ENCODE measurements around the gene STPG3. TPM values are rescaled to one million over a fixed set of nuclear protein-coding genes. Genes with fewer than 3 reads are reported as not detected.
"Not testable (repeated sequence)": the region's sequence is repeated elsewhere in the genome, so short reads cannot be mapped to it uniquely, and the experiment has no call there.

STPG3 gene
- total RNA-seq, 5 donors from 2014 or later (not counting 1 experiment from before 2014, with no cell fraction given), result 0.54 TPM; not detected in 4

DNA sequence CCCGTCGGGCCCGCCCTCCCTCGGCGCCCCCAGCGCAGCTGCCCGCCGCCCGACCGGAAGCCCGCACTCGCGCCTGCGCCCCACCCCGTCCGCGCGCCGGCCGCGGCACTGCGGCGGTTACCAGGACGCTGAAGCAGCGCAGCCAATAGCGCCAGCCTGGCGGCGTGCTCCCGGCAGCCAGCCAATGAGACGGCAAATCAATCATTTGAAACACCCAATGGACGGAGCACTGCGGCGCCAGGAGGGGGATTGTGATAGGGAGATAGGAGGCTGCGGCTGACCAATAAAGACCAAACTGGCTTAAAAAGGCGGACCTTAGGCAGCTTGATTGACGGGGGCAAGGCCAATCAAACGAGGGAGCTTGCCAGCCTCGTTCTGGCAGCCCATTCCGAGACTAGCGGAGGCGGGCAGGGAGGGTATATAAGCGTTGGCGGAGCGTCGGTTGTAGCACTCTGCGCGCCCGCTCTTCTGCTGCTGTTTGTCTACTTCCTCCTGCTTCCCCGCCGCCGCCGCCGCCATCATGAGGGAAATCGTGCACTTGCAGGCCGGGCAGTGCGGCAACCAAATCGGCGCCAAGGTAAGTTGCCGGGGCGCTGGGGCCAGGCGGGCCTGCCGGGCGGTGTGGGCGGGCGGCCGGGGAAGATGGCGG is 10.1 kb upstream of the STPG3 start, which contains the start of gene TUBB4B:
Gene TUBB4B (plus strand): TSS at position 447 of the 649 bp plus-strand sequence. CDS start 74 bp downstream, at position 521.
- Histone ChIP-seq H3K27ac (ENCODE audit: low read length) (peak within 1 kb of the TSS; percentile 70), H3K4me3 (ENCODE audit: control insufficient read depth in 1 of 2, extremely low read depth in 1 of 2, low read length in 1 of 2) (peak within 1 kb of the TSS; percentile 59 to 68), H3K27me3 (replicated peaks in 1 of 2; ENCODE audit: control insufficient read depth in 2 of 2, extremely low read depth in 1 of 2, insufficient read depth in 2 of 2, low read length in 1 of 2) (no peaks in the 10 kb centered on the region), H3K36me3 (ENCODE audit: control insufficient read depth in 2 of 2, extremely low read depth in 1 of 2, insufficient read depth in 1 of 2, low read length in 1 of 2) (peaks cover 3 to 19% of the 10 kb centered on the region in 2 donors), H3K4me1 (ENCODE audit: control insufficient read depth in 1 of 2, extremely low read depth in 1 of 2, insufficient read depth in 2 of 2, low read length in 2 of 2) (peaks cover 4 to 68% of the 10 kb centered on the region in 2 experiments), H3K9me3 (no peaks in the 10 kb centered on the region)
- under 1% methylated on average over 61 of the region's 67 CpGs for WGBS (ENCODE audit: insufficient coverage)
- peak within 1 kb of the TSS; percentile 84 to 90 (median 85) for H3K4me3 Mint-ChIP-seq
- H3K36me3 Mint-ChIP-seq, result peaks cover 14% of the 10 kb centered on the region
- peak; percentile 88 to 100 (median 98) for DNase-seq
- POLR2A ChIA-PET, result interaction anchor here (0.6 to 1.6 kb wide), 15 partner anchors 14 to 514 kb away, joined by 3 to 16 read pairs (median 4); partner anchors contain the start of genes CYSRT1 (in 1 of the 2), MAN1B1 (in 1 of the 2), NELFB (in 1 of the 2) and RNF208 (in 1 of the 2)
- H3K27me3 Mint-ChIP-seq, result no peaks in the 10 kb centered on the region
- no peaks in the 10 kb centered on the region for H3K9me3 Mint-ChIP-seq
- CTCF ChIA-PET, result interaction anchor here in 1 of 2 donors (0.5 to 1.6 kb wide), 11 partner anchors 15 to 399 kb away, joined by 3 to 8 read pairs (median 3); partner anchors contain the start of genes AJM1, MAN1B1 and TPRN
- peak; percentile 71 to 79 (median 76) for ATAC-seq (replicated peaks in 1 of 4)
- H3K4me1 Mint-ChIP-seq, result peaks cover 29 to 40% (median 33%) of the 10 kb centered on the region in 3 donors
- H3K27ac Mint-ChIP-seq, result peak within 1 kb of the TSS; percentile 90 to 95

DNA sequence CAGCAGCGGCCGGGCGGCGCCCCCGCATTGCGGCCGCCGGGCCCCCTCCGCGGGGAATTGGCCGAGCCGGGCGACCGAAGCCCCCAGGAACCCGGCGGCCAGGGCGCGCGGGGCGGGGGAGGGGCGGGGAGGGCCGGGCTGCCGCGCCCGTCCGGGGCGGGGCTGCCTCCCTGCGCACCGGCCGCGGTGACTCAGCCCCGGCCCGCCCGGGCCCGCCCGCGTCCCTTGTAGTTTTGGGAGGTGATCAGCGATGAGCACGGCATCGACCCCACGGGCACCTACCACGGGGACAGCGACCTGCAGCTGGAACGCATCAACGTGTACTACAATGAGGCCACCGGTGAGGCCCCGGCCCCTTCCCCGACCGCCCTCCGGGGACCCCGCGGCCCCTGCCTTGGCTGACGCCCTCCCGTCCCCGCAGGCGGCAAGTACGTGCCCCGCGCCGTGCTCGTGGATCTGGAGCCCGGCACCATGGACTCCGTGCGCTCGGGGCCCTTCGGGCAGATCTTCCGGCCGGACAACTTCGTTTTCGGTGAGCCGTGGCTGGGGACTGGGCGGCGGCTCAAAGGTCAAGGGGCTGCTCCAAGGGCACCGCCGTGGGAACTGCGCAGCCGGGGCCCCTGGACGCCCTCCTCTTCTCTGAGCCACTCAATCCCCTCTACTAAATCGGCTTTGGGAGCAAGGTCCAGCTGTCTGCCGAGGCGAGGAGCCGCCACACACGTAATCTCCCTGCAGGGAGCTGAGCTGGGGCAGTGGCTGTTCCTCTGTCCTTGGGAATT is 9.4 kb upstream of the STPG3 start:
- peak overlapping the region; percentile 55 to 58 for H3K4me3 ChIP-seq (ENCODE audit: control insufficient read depth in 1 of 2, extremely low read depth in 1 of 2, low read length in 1 of 2)
- WGBS (ENCODE audit: insufficient coverage), result 2% methylated on average over 44 of the region's 83 CpGs
- Mint-ChIP-seq H3K4me1 (peaks cover 29 to 38% (median 33%) of the 10 kb centered on the region in 3 donors), H3K36me3 (peaks cover 14% of the 10 kb centered on the region), H3K4me3 (peak overlapping the region; percentile 76 to 84 (median 82)), H3K9me3 (no peaks in the 10 kb centered on the region), H3K27me3 (no peaks in the 10 kb centered on the region), H3K27ac (peak overlapping the region in 1 of 2 donors; percentile 82)
- DNase-seq, result peak in 24 of 35 experiments; percentile 15 to 76 (median 41)
- H3K36me3 ChIP-seq (ENCODE audit: control insufficient read depth in 2 of 2, extremely low read depth in 1 of 2, insufficient read depth in 1 of 2, low read length in 1 of 2), result peaks cover 3 to 19% of the 10 kb centered on the region in 2 donors
- H3K27me3 ChIP-seq (replicated peaks in 1 of 2; ENCODE audit: control insufficient read depth in 2 of 2, extremely low read depth in 1 of 2, insufficient read depth in 2 of 2, low read length in 1 of 2), result no peaks in the 10 kb centered on the region
- peaks cover 3 to 61% of the 10 kb centered on the region in 2 experiments for H3K4me1 ChIP-seq (ENCODE audit: control insufficient read depth in 1 of 2, extremely low read depth in 1 of 2, insufficient read depth in 2 of 2, low read length in 2 of 2)
- ChIA-PET POLR2A (interaction anchor here (1.0 to 1.6 kb wide), 10 partner anchors 13 to 155 kb away, joined by 3 to 16 read pairs (median 4); partner anchors contain the start of genes CYSRT1 (in 1 of the 2), MAN1B1 (in 1 of the 2), NELFB (in 1 of the 2) and RNF208 (in 1 of the 2)), CTCF (interaction anchor here in 1 of 2 donors (0.5 to 1.6 kb wide), 9 partner anchors 15 to 212 kb away, joined by 3 to 4 read pairs (median 3); partner anchors contain the start of genes MAN1B1 and TPRN)
- H3K27ac ChIP-seq (ENCODE audit: low read length), result peak overlapping the region; percentile 41
- ATAC-seq (replicated peaks in 1 of 4), result peak; percentile 23 to 50 (median 46)
- H3K9me3 ChIP-seq, result no peaks in the 10 kb centered on the region

- Mint-ChIP-seq H3K9me3 (no peaks in the 10 kb centered on the region), H3K4me3 (peak overlapping the region; percentile 76 to 84 (median 82)), H3K27me3 (no peaks in the 10 kb centered on the region), H3K36me3 (peaks cover 14% of the 10 kb centered on the region), H3K4me1 (peaks cover 29 to 36% (median 31%) of the 10 kb centered on the region in 3 donors), H3K27ac (peak overlapping the region; percentile 80 to 82)
- Histone ChIP-seq H3K4me1 (ENCODE audit: control insufficient read depth in 1 of 2, extremely low read depth in 1 of 2, insufficient read depth in 2 of 2, low read length in 2 of 2) (peaks cover 2 to 52% of the 10 kb centered on the region in 2 experiments), H3K9me3 (no peaks in the 10 kb centered on the region), H3K4me3 (ENCODE audit: control insufficient read depth in 1 of 2, extremely low read depth in 1 of 2, low read length in 1 of 2) (peak overlapping the region; percentile 55 to 58), H3K36me3 (ENCODE audit: control insufficient read depth in 2 of 2, extremely low read depth in 1 of 2, insufficient read depth in 1 of 2, low read length in 1 of 2) (peaks cover 3 to 19% of the 10 kb centered on the region in 2 donors), H3K27me3 (replicated peaks in 1 of 2; ENCODE audit: control insufficient read depth in 2 of 2, extremely low read depth in 1 of 2, insufficient read depth in 2 of 2, low read length in 1 of 2) (no peaks in the 10 kb centered on the region), H3K27ac (ENCODE audit: low read length) (peak overlapping the region; percentile 40)
- WGBS (ENCODE audit: insufficient coverage), result 83% methylated on average over 28 of the region's 36 CpGs
- DNase-seq (no peak), ATAC-seq (replicated peaks in 1 of 4) (no peak)
- CTCF ChIA-PET, result no interaction called here
- POLR2A ChIA-PET, result no interaction called here
These were observed 8.6 kb upstream of the STPG3 start for GRCh38 chr9:137242269-137243203.

GRCh38 chr9:137243266-137243625 is 7.8 kb upstream of the STPG3 start:
- H3K9me3 Mint-ChIP-seq; H3K27ac Mint-ChIP-seq; H3K27me3 ChIP-seq (replicated peaks in 1 of 2; ENCODE audit: control insufficient read depth in 2 of 2, extremely low read depth in 1 of 2, insufficient read depth in 2 of 2, low read length in 1 of 2); H3K27ac ChIP-seq (ENCODE audit: low read length); H3K4me3 ChIP-seq (ENCODE audit: control insufficient read depth in 1 of 2, extremely low read depth in 1 of 2, low read length in 1 of 2); H3K27me3 Mint-ChIP-seq; DNase-seq; H3K9me3 ChIP-seq; POLR2A ChIA-PET; CTCF ChIA-PET; ATAC-seq (replicated peaks in 1 of 4): not testable (repeated sequence)
- WGBS (ENCODE audit: insufficient coverage), result 93% methylated on average over 7 of the region's 18 CpGs
- peaks cover 3 to 19% of the 10 kb centered on the region in 2 donors for H3K36me3 ChIP-seq (ENCODE audit: control insufficient read depth in 2 of 2, extremely low read depth in 1 of 2, insufficient read depth in 1 of 2, low read length in 1 of 2)
- H3K4me3 Mint-ChIP-seq, result peak overlapping the region in 2 of 3 donors; percentile 82 to 84
- peaks cover 26 to 34% (median 29%) of the 10 kb centered on the region in 3 donors for H3K4me1 Mint-ChIP-seq
- H3K36me3 Mint-ChIP-seq, result peaks cover 14% of the 10 kb centered on the region
- peaks cover 2 to 46% of the 10 kb centered on the region in 2 experiments for H3K4me1 ChIP-seq (ENCODE audit: control insufficient read depth in 1 of 2, extremely low read depth in 1 of 2, insufficient read depth in 2 of 2, low read length in 2 of 2)

DNA sequence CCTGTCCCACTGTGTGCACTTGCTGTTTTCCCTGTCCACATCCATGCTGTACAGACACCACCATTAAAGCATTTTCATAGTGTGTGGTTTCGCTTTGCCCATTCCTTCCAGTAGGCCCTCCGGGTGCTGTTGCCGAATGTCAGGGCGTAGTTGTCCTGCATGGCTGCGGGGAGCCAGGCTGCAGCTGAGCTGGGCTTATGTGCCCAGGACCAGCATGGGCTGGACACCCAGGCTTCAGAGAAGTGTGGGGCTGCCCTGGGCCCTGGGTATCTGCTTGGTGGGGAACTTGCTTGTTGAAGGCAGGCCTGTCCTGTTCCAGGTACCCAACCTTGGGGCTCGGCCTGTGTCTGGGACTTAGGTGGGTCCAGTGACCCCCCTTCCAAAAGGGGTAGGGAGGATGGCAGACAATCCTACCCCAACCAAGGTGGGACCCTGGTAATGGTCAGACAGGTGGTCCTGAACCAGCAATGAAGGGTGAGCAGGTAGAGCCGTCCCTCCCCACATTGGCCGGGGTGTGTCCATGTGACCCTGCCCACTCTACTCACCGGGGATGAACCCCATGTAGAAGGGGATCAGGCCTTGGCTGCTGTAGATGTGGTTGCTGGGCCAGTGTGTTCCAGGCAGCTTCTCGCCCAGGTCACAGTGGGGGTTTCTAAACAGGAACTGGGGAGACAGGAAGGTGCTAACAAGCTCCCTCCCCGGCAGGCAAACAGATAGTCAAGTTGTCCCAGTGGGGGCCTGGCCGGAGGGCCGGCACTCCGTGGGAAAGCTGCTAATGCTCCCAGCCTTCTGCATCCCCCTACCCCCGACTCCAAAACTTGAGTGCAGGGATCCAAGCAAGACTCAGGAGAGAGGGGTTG is 7.2 kb upstream of the STPG3 start:
- CTCF ChIA-PET, result no interaction called here
- ATAC-seq (replicated peaks in 1 of 4), result no peak
- H3K9me3 Mint-ChIP-seq, result no peaks in the 10 kb centered on the region
- H3K36me3 ChIP-seq (ENCODE audit: control insufficient read depth in 2 of 2, extremely low read depth in 1 of 2, insufficient read depth in 1 of 2, low read length in 1 of 2), result peaks cover 2 to 19% of the 10 kb centered on the region in 2 donors
- H3K27me3 ChIP-seq (replicated peaks in 1 of 2; ENCODE audit: control insufficient read depth in 2 of 2, extremely low read depth in 1 of 2, insufficient read depth in 2 of 2, low read length in 1 of 2), result no peaks in the 10 kb centered on the region
- H3K27ac ChIP-seq (ENCODE audit: low read length), result no peak overlapping the region
- WGBS (ENCODE audit: insufficient coverage), result 100% methylated on average over 7 of the region's 15 CpGs
- DNase-seq, result no peak
- peaks cover 2 to 40% of the 10 kb centered on the region in 2 experiments for H3K4me1 ChIP-seq (ENCODE audit: control insufficient read depth in 1 of 2, extremely low read depth in 1 of 2, insufficient read depth in 2 of 2, low read length in 2 of 2)
- peak overlapping the region in 2 of 3 donors; percentile 82 to 84 for H3K4me3 Mint-ChIP-seq
- H3K4me1 Mint-ChIP-seq, result peaks cover 21 to 31% (median 24%) of the 10 kb centered on the region in 3 donors
- no peaks in the 10 kb centered on the region for H3K27me3 Mint-ChIP-seq
- peaks cover 14% of the 10 kb centered on the region for H3K36me3 Mint-ChIP-seq
- no peak overlapping the region for H3K4me3 ChIP-seq (ENCODE audit: control insufficient read depth in 1 of 2, extremely low read depth in 1 of 2, low read length in 1 of 2)
- no peak overlapping the region for H3K27ac Mint-ChIP-seq
- no peaks in the 10 kb centered on the region for H3K9me3 ChIP-seq
- POLR2A ChIA-PET, result interaction anchor here in 1 of 2 donors (0.6 kb wide), 1 partner anchor 158 kb away, joined by 7 read pairs; no protein-coding TSS in a partner anchor
